C4-2B (cell line): ENCODE results near the gene SLC16A10.
A peak's percentile ranks its signal among the peaks of the same experiment; 100 is the strongest.

Source experiments
- H3K27ac ChIP-seq: fragments of 450-650 bp; 2 replicates; pipeline ENCODE4 v1.5.1; 2017
- ZFX ChIP-seq: fragments of 450-650 bp; IDR thresholded peaks from 2 replicates; pipeline ENCODE4 v1.6.1; 2017
- TF ChIP-seq, protein P1 (sequence below): fragments of 450-650 bp; conservative IDR thresholded peaks from 2 replicates; pipeline ENCODE4 v1.5.1; 2017; ENCODE audit warnings: mild to moderate bottlenecking

Gene SLC16A10, protein sequence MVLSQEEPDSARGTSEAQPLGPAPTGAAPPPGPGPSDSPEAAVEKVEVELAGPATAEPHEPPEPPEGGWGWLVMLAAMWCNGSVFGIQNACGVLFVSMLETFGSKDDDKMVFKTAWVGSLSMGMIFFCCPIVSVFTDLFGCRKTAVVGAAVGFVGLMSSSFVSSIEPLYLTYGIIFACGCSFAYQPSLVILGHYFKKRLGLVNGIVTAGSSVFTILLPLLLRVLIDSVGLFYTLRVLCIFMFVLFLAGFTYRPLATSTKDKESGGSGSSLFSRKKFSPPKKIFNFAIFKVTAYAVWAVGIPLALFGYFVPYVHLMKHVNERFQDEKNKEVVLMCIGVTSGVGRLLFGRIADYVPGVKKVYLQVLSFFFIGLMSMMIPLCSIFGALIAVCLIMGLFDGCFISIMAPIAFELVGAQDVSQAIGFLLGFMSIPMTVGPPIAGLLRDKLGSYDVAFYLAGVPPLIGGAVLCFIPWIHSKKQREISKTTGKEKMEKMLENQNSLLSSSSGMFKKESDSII

DNA sequence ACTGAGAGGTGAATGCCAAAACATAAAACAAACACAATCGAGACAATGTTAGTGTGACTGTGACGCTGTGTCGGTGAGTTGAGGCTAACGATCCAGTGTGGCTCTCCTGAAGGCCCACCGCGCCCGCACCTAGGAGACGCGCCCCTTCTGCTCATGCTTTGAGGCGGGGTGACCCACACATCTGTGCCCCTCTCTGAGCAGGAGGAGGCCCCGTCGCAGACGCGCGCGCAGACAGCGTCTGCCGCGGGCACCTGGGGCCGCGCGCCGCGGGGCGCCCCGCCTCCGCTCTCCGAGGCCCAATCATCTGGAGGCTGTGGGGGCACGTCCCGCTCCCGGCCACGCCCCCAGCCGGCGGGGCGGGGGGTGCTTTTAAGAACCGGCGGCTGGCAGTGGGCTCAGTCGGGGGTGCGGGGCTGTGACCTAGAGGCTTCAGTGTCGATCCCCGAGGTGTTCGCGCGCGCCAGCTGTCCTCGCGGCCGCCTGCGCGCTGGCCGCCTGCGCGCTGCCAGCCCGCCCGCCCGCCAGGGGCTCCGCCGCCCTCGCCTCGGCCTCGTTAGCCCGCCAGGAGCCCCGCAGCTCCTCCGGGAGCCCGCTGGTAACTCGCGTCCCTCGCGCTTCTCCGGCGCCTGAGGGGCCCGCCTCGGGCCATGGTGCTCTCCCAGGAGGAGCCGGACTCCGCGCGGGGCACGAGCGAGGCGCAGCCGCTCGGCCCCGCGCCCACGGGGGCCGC, at the start of gene SLC16A10:
SLC16A10 (plus strand) TSS at position 398 of the 730 bp plus-strand sequence; CDS start at position 648, 250 bp downstream.
- peak within 1 kb of the TSS; percentile 63 for H3K27ac ChIP-seq
- TF ChIP-seq, protein P1, sequence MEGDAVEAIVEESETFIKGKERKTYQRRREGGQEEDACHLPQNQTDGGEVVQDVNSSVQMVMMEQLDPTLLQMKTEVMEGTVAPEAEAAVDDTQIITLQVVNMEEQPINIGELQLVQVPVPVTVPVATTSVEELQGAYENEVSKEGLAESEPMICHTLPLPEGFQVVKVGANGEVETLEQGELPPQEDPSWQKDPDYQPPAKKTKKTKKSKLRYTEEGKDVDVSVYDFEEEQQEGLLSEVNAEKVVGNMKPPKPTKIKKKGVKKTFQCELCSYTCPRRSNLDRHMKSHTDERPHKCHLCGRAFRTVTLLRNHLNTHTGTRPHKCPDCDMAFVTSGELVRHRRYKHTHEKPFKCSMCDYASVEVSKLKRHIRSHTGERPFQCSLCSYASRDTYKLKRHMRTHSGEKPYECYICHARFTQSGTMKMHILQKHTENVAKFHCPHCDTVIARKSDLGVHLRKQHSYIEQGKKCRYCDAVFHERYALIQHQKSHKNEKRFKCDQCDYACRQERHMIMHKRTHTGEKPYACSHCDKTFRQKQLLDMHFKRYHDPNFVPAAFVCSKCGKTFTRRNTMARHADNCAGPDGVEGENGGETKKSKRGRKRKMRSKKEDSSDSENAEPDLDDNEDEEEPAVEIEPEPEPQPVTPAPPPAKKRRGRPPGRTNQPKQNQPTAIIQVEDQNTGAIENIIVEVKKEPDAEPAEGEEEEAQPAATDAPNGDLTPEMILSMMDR = no peak
- peak; percentile 38; the same call in 1 of the 2 replicates for TF ChIP-seq ZFX

DNA sequence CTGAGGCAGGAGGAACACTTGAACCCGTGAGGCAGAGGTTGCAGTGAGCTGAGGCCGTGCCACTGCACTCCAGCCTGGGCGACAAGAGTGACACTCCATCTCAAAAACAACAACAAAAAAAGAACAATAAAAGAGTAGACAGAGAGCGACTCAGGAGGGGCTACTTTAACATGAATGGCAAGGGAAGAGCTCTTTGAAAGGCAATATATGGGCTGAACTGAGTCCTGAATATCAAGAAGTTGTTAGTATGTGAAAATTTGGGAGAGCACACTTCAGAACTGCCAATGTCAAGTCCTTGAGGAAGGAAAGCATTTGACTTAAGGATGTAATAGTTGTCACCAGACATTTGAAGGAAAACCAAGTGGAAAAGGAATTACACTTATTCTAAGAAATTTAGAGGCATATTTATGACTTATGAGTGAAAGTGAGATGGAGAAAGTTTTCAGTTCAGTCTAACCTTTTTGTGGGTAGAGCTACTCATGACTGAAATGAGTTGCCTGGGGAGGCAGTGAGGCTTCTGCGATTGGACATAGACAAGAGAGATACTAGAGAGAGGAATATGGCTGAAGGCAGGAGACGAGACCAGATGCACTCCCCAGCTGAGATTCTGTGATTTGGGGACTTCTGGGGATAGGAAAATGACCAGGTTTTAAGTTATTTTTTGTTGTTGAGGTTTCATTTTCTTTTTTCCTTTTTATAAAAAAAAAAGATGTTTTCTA, 48.6 kb upstream of the SLC16A10 start:
- no peak overlapping the region for H3K27ac ChIP-seq
- TF ChIP-seq, protein P1 = no peak
- no peak for TF ChIP-seq ZFX

DNA sequence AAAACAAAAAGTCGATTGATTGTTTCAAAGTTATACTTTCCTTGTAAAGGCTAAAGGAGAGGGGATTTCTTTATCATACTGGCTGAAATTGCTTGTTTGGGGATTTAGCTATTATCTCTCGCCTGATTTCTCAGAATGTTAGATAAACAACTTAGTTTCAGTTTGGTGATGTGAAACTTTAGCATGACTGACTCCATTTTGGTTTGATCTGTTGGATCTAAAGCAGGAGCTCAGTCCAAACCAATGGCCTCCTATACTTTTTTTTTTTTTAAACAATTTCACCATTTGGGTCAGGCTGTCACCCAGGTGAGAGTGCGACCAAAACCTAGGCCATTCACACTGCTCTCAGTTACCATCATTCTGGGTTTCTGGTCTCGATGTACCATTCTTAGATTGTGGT, 45.4 kb upstream of the SLC16A10 start:
- no peak overlapping the region for H3K27ac ChIP-seq
- no peak for TF ChIP-seq ZFX

DNA sequence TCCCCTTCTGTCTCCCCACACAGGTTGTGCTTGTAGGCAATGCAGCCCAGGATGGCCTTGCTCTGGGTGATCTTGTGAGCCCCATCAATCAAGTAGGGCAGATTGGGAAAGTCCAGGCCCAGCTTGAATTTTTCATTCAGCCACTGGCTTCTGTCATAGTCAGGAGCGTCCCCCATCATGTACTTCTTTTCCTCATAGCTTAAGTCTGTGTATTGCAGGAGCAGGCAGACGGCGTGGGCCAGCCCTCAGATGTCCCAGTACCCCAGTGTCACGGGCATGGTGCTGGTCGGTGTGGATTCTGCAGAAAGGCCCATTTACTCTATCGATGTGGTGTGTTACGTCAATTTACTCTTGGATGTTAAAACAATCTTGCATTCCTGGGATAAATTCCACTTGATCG, 40.1 kb upstream of the SLC16A10 start:
- TF ChIP-seq ZFX = no peak
- TF ChIP-seq, protein P1 = no peak
- no peak overlapping the region for H3K27ac ChIP-seq

DNA sequence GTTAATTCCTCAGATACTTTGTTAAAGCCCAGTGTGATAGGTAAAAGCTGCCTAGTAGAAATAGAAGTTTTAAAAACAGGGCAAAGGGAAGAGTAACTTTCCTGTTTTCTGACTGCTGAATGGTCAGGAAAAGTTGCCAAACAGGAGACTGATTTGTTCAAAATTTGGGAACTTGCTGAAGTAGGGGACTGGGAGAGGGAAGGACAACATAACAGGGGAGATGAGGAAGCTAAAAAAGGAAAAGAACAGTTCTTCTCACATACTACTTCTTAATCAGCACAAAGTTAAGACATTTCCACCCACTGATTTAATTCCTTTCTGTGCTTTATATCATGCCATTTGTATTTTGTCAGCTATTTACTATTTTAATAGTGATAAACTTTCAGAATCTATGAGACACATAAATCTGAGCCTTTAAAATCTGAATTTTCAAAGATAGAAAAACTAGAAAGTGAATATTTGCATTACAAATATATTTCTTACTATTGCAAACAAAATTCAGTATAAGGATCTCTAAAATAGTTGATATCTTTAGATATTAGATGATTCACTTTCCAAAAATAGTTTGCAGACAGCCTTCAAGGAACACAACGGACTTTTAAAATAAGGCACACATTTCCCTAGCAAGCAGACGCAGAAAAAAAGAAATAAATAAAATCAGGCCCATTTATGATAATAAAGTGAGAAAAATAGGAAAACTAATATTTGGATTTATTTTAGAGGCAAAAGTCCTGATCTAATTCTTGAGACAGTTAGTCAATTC, 36.9 kb upstream of the SLC16A10 start:
- no peak overlapping the region for H3K27ac ChIP-seq
- TF ChIP-seq, protein P1 = no peak
- no peak for TF ChIP-seq ZFX

DNA sequence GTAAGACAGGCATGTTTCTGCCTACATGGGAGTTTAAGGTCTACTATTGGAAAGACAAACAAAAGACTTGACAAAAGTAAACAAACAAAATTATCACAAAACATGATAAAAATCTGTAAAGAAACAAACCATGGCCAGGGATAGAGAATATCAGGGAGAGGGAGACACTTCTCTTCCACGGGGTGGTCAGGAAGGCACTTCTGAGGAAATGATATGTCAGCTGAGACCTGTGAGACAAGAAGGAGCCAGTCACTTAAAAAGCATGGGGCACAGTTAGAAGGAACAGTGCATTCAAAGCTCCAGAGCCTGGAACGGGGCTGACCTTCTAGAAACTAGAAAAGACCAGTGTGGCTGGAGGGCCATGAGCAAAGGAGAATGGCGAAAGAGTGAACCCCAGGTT, 35.1 kb upstream of the SLC16A10 start:
- TF ChIP-seq, protein P1 = no peak
- no peak for TF ChIP-seq ZFX
- H3K27ac ChIP-seq = no peak overlapping the region

DNA sequence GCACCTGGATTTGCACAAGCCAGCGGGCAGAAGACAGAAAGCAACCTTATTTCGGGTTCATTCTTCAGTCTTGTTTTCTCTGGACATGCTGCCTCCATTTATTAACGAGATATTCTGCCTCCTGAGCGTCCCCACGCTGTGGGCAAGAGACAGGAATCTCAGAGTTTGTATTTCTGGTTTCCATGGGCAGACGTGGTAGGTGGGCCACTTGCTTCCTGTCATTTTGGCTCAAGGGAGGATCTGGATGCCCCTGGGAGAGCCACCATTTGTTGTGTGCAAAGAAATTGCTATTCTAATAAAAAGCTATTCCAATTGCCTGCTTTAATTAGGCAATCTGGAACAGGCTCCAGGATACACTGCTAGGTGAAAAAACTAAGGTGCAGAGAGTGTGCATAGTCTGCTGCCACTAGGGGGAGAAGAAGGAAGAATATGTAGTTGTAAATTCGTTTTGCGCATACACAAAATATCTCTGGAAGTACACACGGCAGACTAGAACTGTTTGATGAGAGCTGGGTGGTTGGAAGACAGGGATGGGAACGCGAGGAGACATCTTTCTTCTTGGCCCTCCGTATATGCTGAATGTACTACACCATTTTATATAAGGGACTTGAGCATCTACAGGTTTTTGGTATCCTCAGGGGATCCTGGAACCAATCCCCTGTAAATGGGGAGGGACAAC, 30.1 kb upstream of the SLC16A10 start:
- TF ChIP-seq ZFX = no peak
- TF ChIP-seq, protein P1 = peak; percentile 85
- H3K27ac ChIP-seq = no peak overlapping the region
